SH-SY5Y (cell line): ENCODE data around the gene RARRES1.

Experiments
- GATA2 ChIP-seq: IDR thresholded peaks from 2 replicates; pipeline ENCODE4 v1.6.1; 2011; ENCODE audit warnings: mild to moderate bottlenecking, low read depth, low read length
- GATA3 ChIP-seq: IDR thresholded peaks from 2 replicates; pipeline ENCODE4 v1.6.1; 2011; ENCODE audit warnings: low read depth, mild to moderate bottlenecking, low read length, moderate library complexity

DNA sequence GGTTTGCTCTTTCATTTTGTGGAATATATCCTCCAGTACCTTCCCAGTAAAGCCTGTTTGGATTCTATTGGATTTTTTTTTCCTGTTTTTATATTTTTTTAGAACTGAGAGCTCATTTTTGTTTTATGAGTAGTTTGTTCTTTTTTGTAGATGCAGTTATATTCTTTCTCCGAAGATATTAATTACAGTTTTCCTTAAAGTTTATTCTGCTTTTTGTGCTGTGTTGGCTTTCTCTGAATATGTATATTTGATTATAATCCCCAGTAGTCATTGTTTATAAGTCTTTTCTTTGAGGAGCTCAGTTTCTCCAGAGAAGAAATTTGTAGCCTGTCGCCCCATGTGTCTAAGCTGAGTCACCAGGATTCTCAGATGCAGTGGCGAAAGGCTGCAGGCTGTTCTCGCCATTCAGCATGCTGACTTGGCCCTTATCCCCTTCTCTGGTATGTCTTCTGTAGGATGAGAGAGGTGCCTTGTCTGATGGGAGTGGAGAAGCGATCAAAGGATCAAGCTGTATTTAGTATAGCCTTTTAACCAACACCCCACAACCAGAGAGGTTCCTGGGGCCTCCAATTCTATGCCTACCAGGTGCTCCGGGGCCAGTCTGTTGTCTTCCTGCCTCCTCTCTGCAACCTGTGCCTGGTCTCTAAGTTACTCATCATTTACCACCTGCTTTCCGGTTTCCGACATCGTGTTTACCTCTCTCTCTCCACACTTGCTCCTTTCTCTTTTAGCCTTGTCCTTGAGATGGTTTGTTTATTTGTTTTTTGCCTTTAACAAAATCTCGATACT, 37.9 kb upstream of the RARRES1 start:
- TF ChIP-seq GATA2: no peak
- no peak for TF ChIP-seq GATA3
